HG02610 (cell line): Measurements from ENCODE around the gene RPL9.
"Not testable (repeated sequence)": the region's sequence is repeated elsewhere in the genome, so short reads cannot be mapped to it uniquely, and the experiment has no call there.

Experiments
- ATAC-seq: cut with Tn5 transposase; IDR thresholded peaks from one replicate; pipeline ENCODE4 v1.9.1; 2021; ENCODE audit warnings: mild to moderate bottlenecking, moderate library complexity; ENCODE audit not compliant: unreplicated experiment

RPL9 gene

DNA sequence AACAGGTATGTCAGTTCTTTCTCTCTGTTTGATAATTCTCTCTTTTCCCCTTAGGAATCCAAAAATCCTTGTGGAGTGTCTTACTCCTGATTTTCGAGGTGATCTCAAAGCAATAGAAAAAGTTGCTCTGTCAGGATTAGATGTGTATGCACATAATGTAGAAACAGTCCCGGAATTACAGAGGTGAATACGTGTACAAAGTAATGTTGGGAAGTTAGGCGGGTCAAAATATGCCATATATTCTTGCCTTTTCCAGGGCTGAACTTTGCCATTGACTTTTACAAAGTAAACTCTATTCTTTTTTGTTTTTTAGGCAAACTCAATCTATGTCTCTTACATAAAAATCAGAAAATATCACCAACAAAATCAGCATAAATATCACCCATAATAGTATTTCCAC, 8.7 kb upstream of the RPL9 start:
- no peak for ATAC-seq

- no peak for ATAC-seq
These were observed 8.0 kb upstream of the RPL9 start for GRCh38 chr4:39466747-39467146.

DNA sequence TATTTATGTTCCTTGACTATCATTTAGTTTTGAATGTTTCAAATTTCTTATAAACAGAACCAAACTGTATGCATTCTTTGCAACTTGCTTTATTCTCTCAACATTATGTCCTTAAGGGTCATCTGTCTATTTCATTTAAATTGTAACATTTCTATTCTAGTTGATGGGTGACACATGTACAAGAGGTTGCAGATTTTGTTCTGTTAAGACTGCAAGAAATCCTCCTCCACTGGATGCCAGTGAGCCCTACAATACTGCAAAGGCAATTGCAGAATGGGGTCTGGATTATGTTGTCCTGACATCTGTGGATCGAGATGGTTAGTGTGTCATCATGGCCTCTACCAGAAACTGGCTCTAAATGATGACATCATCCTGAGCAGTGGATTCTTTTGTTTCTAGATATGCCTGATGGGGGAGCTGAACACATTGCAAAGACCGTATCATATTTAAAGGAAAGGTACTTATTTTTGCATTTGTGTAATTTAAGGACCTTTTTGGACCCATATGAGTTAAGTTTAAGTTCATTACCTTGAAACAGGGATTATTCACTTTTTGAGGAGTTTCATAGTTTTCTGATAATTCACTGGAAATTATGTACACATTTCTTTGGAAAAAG, 6.3 kb upstream of the RPL9 start:
- no peak for ATAC-seq

DNA sequence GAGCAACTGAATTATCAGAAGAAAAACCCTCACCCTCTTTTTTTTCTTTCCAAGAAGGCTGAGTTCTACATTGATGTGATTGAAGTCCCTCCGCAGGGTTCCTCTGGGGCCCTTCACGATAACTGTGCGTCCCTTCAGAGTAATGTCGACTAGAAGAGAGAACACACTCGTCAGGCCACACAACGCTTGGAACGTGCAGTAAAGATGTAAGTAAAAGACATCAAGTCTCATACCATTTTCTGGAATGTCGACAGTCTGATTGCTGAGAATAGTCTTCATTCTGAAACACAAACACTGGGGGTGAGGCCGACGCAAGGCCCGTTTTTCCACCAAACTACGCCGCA, 589 bp downstream of the RPL9 start:
- ATAC-seq, result not testable (repeated sequence)

GRCh38 chr4:39456946-39457763, 1.6 kb downstream of the RPL9 start:
- no peak for ATAC-seq

- no peak for ATAC-seq
These were observed 3.2 kb downstream of the RPL9 start for GRCh38 chr4:39455486-39455885.

DNA sequence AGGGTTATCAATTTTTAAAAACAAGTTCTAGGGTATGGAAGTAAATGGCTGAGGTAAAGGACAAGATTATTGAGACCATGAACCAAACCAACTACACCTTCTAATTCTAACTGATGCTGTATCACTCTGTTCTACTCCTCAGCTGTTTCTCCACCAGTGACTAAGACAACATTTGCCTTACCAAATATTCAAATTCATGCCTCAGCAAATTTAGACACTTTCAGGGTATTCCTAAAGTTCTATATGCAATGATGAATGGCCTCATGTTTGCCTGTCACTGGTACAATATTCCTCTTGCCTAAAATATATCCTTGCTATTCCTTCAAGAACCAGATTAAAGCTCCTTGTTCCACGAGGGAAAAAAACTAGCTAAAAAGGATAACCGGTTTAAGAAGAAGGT, 5.0 kb downstream of the RPL9 start:
- no peak for ATAC-seq

GRCh38 chr4:39452860-39453587, 5.7 kb downstream of the RPL9 start:
- ATAC-seq, result no peak

DNA sequence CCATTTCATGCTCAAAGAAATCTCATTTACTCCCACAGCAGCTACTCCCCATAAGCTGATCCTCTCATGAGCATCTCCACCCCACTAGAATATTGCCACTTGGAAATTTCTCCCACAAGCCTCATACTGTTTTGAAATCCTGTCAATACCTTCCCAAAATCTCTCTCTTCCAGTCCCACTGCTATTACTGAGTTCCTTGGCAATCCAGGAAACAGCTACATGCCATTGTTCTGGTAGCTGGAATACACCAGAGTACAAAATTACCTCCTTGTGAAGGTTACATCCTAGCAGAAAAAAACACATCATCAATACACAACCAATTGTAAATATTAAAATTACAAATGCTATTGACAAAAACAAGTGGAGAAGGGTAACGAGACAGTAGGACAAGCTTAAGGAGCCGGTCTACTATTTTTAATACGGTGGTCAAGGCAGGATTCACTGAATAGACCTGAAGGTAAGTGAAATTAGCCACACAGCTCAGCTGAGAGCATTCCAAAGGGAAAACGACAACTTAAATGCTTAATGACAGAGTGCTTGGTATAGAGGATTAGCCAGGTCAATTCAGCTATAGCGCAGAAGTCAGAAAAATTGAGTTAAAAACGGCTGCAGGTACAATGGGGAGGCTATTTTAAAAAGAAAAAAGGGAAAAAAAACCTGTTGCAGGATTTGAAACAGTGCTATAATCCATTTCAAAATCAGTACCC, 6.4 kb downstream of the RPL9 start:
- no peak for ATAC-seq

DNA sequence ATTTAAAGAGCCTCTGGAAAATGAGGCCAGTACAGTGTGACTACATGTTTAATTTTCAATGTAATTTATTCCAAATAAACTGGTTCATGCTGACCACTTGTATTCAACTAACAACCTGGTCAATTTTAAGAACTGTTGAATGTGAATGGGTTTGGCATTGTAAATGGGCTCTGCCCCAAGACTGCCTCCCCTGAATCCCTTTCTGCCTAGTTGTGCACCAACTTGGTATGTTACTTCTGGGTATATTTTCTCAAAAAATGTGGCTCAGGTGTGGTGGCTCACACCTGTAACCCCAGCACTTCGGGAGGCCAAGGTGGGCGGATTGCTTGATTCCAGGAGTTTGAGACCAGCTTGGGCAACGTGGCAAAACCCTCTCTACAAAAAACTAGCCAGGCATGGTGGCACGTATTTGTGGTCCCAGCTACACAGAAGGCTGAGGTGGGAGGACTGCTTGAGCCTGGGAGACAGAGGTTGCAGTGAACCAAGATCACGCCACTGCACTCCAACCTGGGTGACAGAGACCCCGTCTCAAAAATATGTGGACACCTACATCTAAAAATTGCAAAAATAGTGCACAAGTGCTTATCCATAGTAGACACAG, 7.2 kb downstream of the RPL9 start:
- ATAC-seq, result no peak

DNA sequence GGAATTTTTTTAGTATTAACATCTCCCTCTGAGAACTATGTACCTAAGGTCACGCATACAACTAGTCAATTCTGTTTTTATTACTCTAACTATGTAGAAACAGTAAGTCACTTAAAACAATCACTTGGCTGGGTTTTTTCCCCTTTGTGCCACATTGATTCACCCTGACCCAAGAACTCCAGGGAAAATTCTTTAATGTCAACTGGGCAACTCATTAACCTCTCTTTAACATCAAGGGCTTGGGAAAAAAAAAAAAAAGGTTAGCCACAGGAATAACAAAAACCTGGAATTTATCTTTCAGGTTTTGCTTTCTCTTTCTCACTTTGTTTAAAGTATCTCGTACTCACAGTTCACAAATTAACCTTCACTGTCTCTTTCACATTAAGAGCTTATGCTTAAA, 8.1 kb downstream of the RPL9 start:
- no peak for ATAC-seq

- peak; percentile 86 for ATAC-seq
These were observed 11.7 kb downstream of the RPL9 start for GRCh38 chr4:39446842-39447573.

GRCh38 chr4:39446483-39446841, 12.3 kb downstream of the RPL9 start:
- ATAC-seq, result no peak

GRCh38 chr4:39442998-39443397, 15.7 kb downstream of the RPL9 start:
- ATAC-seq, result no peak

- no peak for ATAC-seq
These were observed 17.1 kb downstream of the RPL9 start for GRCh38 chr4:39441593-39441992.

GRCh38 chr4:39435659-39436563, 22.8 kb downstream of the RPL9 start:
- ATAC-seq, result no peak

GRCh38 chr4:39433878-39434492, 24.7 kb downstream of the RPL9 start:
- no peak for ATAC-seq

DNA sequence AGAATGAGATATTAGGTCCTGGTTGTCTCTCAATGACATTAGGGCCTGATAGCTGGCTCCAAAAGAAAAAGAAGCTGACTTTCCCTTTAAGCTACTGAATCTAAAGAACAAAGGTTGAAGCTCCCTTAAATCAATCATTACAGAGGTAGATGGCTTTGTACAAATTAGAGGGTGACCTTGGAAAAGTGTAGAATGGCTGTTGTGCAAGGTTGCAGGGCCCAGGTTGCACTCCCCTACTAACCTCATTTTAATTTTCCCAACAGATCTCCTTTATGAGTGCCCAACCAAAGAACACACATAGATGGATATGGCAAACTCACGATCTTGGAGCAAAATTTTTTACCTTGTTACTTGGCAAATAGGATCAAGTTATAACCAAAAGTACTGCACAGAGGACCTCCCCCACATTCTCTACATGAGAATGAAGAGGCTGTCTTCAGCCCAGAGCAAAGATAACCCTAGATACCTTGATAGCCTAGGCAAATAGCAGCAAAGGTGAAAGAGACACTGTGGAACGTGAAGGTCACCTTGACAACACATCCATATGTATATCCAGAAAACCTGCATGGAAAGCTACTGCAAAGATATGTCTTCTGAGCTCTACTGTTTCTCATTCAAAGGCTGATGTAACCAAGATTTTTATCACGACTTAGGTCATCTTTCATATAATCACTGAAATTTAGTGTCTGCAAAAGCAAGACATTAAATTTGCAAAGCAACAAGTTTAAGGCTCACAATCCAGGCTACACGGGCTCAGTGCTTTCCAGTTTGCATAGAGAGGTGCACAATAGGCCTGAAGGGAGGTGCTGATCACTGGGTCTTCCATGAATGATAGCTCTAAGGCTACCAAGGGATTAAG, 29.0 kb downstream of the RPL9 start:
- no peak for ATAC-seq
